ES-I3 (cell line): ENCODE results near the gene VTCN1.

Experiments used
- H3K36me3 ChIP-seq: 2 replicates; pipeline ENCODE4 v1.6.1; 2013; ENCODE audit warnings: mild to moderate bottlenecking, low read length, control low read depth, moderate library complexity; ENCODE audit not compliant: insufficient read depth
- H3K4me1 ChIP-seq: 2 replicates; pipeline ENCODE4 v1.6.1; 2013; ENCODE audit warnings: mild to moderate bottlenecking, control low read depth, low read length; ENCODE audit not compliant: insufficient read depth
- H3K9ac ChIP-seq: 2 replicates; pipeline ENCODE4 v1.6.1; 2013; ENCODE audit warnings: low read depth, mild to moderate bottlenecking, low read length, moderate library complexity
- H3K9me3 ChIP-seq: 2 replicates; pipeline ENCODE4 v1.6.1; 2013; ENCODE audit warnings: mild to moderate bottlenecking, low read length, moderate library complexity; ENCODE audit not compliant: control insufficient read depth, insufficient read depth

Gene VTCN1

DNA sequence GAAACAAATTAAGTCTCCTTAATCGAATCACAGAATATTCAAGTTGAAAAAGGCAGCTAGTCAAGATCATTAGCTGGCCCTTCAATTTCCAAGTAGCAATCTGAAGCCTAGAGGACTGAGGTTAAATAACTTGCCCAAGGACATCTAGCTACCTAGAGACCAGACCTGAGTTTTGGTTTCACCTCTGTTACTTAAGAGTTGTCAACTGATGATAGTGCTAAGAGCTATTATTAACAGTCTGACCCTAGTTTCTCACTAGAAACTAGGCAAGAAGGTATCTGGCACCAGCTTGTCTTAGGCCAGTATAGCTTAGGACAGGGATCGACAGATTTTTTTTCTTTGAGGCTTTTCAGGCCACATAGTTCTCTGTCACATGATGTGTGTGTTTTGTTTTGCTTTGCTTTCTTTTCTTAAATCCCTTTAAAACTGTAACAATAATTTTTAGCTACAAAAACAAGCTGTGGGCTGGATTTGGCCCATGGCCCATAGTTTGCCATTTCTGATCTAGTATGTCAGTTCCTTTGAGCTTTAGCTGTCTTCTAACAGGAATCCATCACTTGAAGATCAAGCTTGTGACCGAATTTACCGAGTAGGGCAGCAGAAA, 112.3 kb downstream of the VTCN1 start:
- no peaks in the 10 kb centered on the region for H3K9me3 ChIP-seq
- H3K4me1 ChIP-seq: peaks cover 11% of the 10 kb centered on the region
- H3K36me3 ChIP-seq: peaks cover 22% of the 10 kb centered on the region
- H3K9ac ChIP-seq: no peak overlapping the region

DNA sequence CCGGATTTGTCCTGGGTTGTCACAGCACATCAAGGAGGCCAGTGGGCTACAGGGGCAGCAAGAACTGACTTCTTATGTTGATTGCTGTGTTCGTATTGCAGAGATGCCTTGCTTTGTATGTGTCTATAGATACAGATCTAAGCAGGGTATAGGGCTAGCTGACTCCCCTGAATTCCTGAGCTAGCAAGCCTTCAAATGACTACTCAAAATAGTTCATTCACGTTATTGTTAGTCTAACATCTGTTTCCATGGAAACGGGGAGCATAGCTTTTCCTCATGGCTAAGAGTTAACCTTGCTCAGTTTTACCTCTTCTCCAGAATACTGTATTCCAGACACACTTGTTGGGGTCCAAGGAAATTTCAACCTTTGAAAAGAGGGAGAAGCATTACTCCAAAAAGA, 113.3 kb downstream of the VTCN1 start:
- Histone ChIP-seq H3K4me1 (peaks cover 20% of the 10 kb centered on the region), H3K9ac (no peak overlapping the region), H3K36me3 (peaks cover 22% of the 10 kb centered on the region), H3K9me3 (no peaks in the 10 kb centered on the region)

DNA sequence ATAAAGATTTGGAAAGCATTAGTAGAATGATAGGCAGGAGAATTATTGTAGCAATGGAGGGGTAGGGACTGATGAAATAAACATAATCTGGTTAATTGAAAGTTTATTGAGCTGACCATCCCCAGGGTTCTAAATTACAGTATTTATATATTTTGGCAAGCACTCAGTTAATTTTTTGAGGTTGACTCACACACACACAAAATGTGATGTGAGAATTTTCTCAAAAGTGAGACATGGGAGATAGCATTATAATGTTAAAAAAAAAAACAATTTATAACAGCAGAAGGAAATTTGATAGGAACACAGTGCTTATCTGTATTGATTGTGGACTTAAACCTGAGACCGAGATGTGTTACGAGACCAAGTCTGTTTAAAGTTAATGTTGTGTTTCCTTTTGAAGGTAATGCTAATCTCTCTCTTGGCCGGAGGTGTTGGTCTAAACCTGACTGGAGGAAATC, 113.7 kb downstream of the VTCN1 start:
- Histone ChIP-seq H3K4me1 (peaks cover 25% of the 10 kb centered on the region), H3K9me3 (no peaks in the 10 kb centered on the region), H3K9ac (no peak overlapping the region), H3K36me3 (peaks cover 20% of the 10 kb centered on the region)

DNA sequence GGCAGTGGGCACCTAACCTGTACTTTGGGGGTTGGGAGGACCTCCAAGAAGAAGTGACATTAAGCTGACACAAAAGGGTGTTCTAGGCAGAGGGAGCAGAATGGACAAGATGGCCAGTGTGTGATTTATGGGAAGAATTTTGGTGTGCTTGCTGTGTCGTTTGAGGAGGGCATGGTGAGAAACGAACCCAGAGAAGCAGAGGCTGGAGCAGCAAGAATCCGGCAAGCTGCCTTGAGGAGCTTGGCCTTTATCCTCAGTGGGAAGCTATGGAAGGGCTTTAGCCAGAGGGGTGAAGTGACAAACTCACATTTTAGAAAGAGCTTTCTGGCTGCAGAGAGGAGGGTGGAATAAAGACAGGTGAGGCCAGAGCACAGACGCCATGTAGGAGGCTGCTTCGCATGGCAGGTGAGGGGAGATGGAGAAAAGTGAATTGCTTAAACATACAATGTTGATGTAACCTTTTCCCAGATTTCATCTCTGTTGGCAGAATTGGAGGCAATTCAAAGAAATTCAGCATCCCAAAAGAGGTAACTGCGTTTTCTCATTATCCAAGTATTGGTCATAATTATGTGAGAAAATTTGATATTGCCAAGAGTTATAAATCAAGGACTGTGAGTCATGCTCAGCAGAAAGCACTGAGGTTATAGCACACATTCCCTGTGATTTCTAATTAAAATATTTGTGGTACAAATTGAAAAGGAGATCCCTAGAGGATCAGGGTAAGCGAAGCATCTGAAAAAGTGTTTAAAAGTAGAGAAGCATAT, 115.7 kb downstream of the VTCN1 start:
- H3K9ac ChIP-seq: no peak overlapping the region
- H3K36me3 ChIP-seq: peaks cover 10% of the 10 kb centered on the region
- no peaks in the 10 kb centered on the region for H3K9me3 ChIP-seq
- peaks cover 25% of the 10 kb centered on the region for H3K4me1 ChIP-seq

DNA sequence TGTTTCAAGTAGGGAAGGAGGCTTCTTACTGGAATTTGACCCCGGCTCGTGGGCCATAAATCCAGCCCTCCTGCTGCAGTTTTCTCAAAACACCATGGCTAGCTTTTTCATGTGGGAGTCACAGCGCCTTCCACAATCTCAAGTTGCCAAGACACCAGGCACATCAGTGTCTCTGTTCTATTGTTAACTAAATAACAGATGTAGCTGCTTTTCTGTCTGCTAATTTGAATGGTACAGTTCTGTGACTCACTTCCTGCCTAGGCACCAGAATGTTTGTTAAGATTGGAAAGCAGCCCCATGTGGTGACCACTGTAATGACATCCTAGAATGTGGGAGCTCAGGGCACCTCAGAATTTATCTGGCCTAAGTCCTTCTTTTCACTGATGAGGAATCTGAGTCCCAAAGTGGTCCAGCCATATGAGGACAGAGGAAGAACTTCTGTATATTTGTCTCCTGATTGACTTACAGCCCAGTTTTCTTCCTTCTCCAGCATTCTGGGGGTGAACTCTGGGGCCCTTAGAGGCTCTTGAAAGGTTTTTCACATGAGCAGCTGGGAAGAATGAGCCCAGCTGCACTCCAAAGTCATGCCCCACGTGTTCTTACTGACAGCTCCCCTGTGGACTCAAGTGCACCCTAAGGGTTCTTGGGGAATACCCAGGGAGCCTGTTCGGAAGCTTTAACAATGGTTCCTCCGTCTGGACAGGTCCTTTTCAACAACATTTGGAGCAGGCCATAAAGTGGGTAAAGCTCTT, 116.7 kb downstream of the VTCN1 start:
- peaks cover 25% of the 10 kb centered on the region for H3K4me1 ChIP-seq
- H3K9me3 ChIP-seq: no peaks in the 10 kb centered on the region
- peaks cover 10% of the 10 kb centered on the region for H3K36me3 ChIP-seq
- H3K9ac ChIP-seq: no peak overlapping the region
